ENCODE measurements around the gene RAB44.

The RAB44 gene

DNA sequence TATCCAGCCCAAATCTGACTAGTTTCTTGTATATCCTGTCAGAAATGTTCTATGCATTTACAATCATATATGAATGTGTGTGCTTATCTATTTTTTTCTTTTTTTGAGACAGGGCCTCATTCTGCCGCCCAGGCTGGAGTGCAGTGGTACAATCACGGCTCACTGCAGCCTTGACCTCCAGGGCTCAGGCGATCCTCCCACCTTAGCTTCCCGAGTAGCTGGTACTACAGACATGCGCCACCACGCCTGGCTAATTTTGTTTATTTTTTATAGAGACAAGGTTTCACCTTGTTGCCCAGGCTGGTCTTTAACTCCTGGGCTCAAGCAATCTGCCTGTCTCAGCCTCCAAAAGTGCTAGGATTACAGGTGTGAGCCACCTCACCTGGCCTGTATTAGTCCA lies 3.0 kb upstream of the RAB44 start:
- Histone ChIP-seq H3K36me3 (ENCODE audit: control insufficient read depth, insufficient read depth, low read length) (no peaks in the 10 kb centered on the region), H3K27ac (no peak overlapping the region), H3K4me2 (ENCODE audit: low read length) (no peak overlapping the region), H3K79me2 (no peaks in the 10 kb centered on the region), H3K9ac (no peak overlapping the region), H3K4me3 (ENCODE audit: low read depth, low read length) (no peak overlapping the region), H3K9me3 (ENCODE audit: control insufficient read depth, low read length) (no peaks in the 10 kb centered on the region), H2AFZ (no peak overlapping the region), H3K27me3 (ENCODE audit: control insufficient read depth, insufficient read depth, low read length) (no peaks in the 10 kb centered on the region), H3K4me1 (no peaks in the 10 kb centered on the region)
- TF ChIP-seq CTCF (IDR thresholded peaks at IDR 0.05), result no peak

DNA sequence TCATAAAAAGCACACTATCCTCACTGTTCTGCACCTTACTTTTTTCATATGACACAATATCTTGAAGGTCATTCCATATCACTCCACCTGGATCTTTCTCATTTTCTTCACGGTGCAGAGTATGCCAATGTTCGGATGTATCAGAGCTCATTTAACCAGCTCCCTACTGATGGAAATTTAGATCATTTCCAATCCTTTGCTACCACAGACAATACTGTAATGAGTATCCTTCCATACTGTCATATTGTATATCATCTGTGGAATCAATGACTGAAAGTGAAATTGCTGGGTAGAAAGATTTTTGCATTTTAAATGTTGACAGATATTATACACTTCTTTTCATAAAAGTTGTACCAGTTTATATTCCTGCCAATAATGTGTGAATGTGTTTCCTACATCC lies 2.2 kb upstream of the RAB44 start:
- H3K27ac ChIP-seq, result no peak overlapping the region
- H3K4me2 ChIP-seq (ENCODE audit: low read length), result no peak overlapping the region
- no peaks in the 10 kb centered on the region for H3K36me3 ChIP-seq (ENCODE audit: control insufficient read depth, insufficient read depth, low read length)
- no peak overlapping the region for H2AFZ ChIP-seq
- H3K9ac ChIP-seq, result no peak overlapping the region
- TF ChIP-seq CTCF (IDR thresholded peaks at IDR 0.05), result no peak
- H3K27me3 ChIP-seq (ENCODE audit: control insufficient read depth, insufficient read depth, low read length), result no peaks in the 10 kb centered on the region
- no peaks in the 10 kb centered on the region for H3K9me3 ChIP-seq (ENCODE audit: control insufficient read depth, low read length)
- no peaks in the 10 kb centered on the region for H3K4me1 ChIP-seq
- H3K79me2 ChIP-seq, result no peaks in the 10 kb centered on the region
- H3K4me3 ChIP-seq (ENCODE audit: low read depth, low read length), result no peak overlapping the region

- TF ChIP-seq CTCF (IDR thresholded peaks at IDR 0.05), result no peak
- no peaks in the 10 kb centered on the region for H3K79me2 ChIP-seq
- no peaks in the 10 kb centered on the region for H3K9me3 ChIP-seq (ENCODE audit: control insufficient read depth, low read length)
- no peaks in the 10 kb centered on the region for H3K4me1 ChIP-seq
- no peak overlapping the region for H3K4me3 ChIP-seq (ENCODE audit: low read depth, low read length)
- H2AFZ ChIP-seq, result no peak overlapping the region
- H3K4me2 ChIP-seq (ENCODE audit: low read length), result no peak overlapping the region
- no peak overlapping the region for H3K27ac ChIP-seq
- no peaks in the 10 kb centered on the region for H3K36me3 ChIP-seq (ENCODE audit: control insufficient read depth, insufficient read depth, low read length)
- no peak overlapping the region for H3K9ac ChIP-seq
- H3K27me3 ChIP-seq (ENCODE audit: control insufficient read depth, insufficient read depth, low read length), result no peaks in the 10 kb centered on the region
Observed at GRCh38 chr6:36698196-36698595, 570 bp downstream of the RAB44 start.

GRCh38 chr6:36698871-36699271 lies 1.2 kb downstream of the RAB44 start:
- H3K36me3 ChIP-seq (ENCODE audit: control insufficient read depth, insufficient read depth, low read length), result no peaks in the 10 kb centered on the region
- H2AFZ ChIP-seq, result no peak overlapping the region
- no peaks in the 10 kb centered on the region for H3K4me1 ChIP-seq
- H3K4me2 ChIP-seq (ENCODE audit: low read length), result no peak overlapping the region
- H3K79me2 ChIP-seq, result no peaks in the 10 kb centered on the region
- no peak for TF ChIP-seq CTCF (IDR thresholded peaks at IDR 0.05)
- no peaks in the 10 kb centered on the region for H3K9me3 ChIP-seq (ENCODE audit: control insufficient read depth, low read length)
- H3K4me3 ChIP-seq (ENCODE audit: low read depth, low read length), result no peak overlapping the region
- H3K9ac ChIP-seq, result no peak overlapping the region
- H3K27ac ChIP-seq, result no peak overlapping the region
- H3K27me3 ChIP-seq (ENCODE audit: control insufficient read depth, insufficient read depth, low read length), result no peaks in the 10 kb centered on the region

- Histone ChIP-seq H3K9me3 (ENCODE audit: control insufficient read depth, low read length) (no peaks in the 10 kb centered on the region), H3K27me3 (ENCODE audit: control insufficient read depth, insufficient read depth, low read length) (no peaks in the 10 kb centered on the region), H3K4me2 (ENCODE audit: low read length) (no peak overlapping the region), H2AFZ (no peak overlapping the region), H3K79me2 (no peaks in the 10 kb centered on the region), H3K9ac (no peak overlapping the region), H3K36me3 (ENCODE audit: control insufficient read depth, insufficient read depth, low read length) (no peaks in the 10 kb centered on the region), H3K27ac (no peak overlapping the region), H3K4me1 (no peaks in the 10 kb centered on the region), H3K4me3 (ENCODE audit: low read depth, low read length) (no peak overlapping the region)
- no peak for TF ChIP-seq CTCF (IDR thresholded peaks at IDR 0.05)
Observed at GRCh38 chr6:36699348-36699747, 1.7 kb downstream of the RAB44 start.

Data from parathyroid adenoma (tissue), 2 donors.